Measurements from ENCODE around the gene FKBP1C.
"Not testable (repeated sequence)": the region's sequence is repeated elsewhere in the genome, so short reads cannot be mapped to it uniquely, and the experiment has no call there.

FKBP1C gene

GRCh38 chr6:63211343-63211742, at the start of gene FKBP1C:
Gene FKBP1C, plus strand, starts transcription at chr6:63211469.
- in situ Hi-C loops (cut with MboI; ENCODE audit: low sequenced_read_pairs, unreplicated experiment); DNase-seq (ENCODE audit: low spot score): not testable (repeated sequence)

GRCh38 chr6:63164047-63164803, 47.0 kb upstream of the FKBP1C start:
- DNase-seq (ENCODE audit: low spot score); in situ Hi-C loops (cut with MboI; ENCODE audit: low sequenced_read_pairs, unreplicated experiment): not testable (repeated sequence)

- TF ChIP-seq, protein P1, sequence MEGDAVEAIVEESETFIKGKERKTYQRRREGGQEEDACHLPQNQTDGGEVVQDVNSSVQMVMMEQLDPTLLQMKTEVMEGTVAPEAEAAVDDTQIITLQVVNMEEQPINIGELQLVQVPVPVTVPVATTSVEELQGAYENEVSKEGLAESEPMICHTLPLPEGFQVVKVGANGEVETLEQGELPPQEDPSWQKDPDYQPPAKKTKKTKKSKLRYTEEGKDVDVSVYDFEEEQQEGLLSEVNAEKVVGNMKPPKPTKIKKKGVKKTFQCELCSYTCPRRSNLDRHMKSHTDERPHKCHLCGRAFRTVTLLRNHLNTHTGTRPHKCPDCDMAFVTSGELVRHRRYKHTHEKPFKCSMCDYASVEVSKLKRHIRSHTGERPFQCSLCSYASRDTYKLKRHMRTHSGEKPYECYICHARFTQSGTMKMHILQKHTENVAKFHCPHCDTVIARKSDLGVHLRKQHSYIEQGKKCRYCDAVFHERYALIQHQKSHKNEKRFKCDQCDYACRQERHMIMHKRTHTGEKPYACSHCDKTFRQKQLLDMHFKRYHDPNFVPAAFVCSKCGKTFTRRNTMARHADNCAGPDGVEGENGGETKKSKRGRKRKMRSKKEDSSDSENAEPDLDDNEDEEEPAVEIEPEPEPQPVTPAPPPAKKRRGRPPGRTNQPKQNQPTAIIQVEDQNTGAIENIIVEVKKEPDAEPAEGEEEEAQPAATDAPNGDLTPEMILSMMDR (IDR thresholded peaks at IDR 0.05; ENCODE audit: borderline replicate concordance, control extremely low read depth, extremely low read depth, insufficient read depth, missing control alignments), result no peak
- in situ Hi-C loops (cut with MboI; ENCODE audit: low sequenced_read_pairs, unreplicated experiment), result no loop called here
- DNase-seq (ENCODE audit: low spot score), result no peak
Measured at GRCh38 chr6:63174173-63174572, 37.1 kb upstream of the FKBP1C start.

- in situ Hi-C loops (cut with MboI; ENCODE audit: low sequenced_read_pairs, unreplicated experiment), result no loop called here
- no peak for DNase-seq (ENCODE audit: low spot score)
- TF ChIP-seq, protein P1 (IDR thresholded peaks at IDR 0.05; ENCODE audit: borderline replicate concordance, control extremely low read depth, extremely low read depth, insufficient read depth, missing control alignments), result no peak
Measured at GRCh38 chr6:63176181-63176580, 35.1 kb upstream of the FKBP1C start.

DNA sequence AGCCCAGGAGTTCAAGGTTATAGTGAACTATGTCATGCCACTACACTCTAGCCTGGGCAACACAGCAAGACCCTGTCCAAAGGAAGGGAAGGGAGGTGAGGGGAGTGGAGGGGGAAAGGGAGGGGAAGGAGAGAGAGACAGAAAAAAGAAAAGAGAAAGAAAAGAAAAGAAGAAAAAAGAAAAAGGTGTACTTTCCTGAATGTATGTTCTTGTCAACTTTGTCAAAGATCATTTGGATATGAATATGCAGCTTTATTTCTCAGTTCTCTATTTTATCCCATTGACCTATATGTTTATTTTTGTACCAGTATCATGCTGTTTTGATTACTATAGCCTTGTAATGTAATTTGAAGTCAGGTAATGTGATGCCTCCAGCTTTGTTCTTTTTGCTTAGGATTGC, 30.9 kb upstream of the FKBP1C start:
- DNase-seq (ENCODE audit: low spot score), result no peak
- in situ Hi-C loops (cut with MboI; ENCODE audit: low sequenced_read_pairs, unreplicated experiment), result no loop called here
- TF ChIP-seq, protein P1 (IDR thresholded peaks at IDR 0.05; ENCODE audit: borderline replicate concordance, control extremely low read depth, extremely low read depth, insufficient read depth, missing control alignments), result no peak

DNA sequence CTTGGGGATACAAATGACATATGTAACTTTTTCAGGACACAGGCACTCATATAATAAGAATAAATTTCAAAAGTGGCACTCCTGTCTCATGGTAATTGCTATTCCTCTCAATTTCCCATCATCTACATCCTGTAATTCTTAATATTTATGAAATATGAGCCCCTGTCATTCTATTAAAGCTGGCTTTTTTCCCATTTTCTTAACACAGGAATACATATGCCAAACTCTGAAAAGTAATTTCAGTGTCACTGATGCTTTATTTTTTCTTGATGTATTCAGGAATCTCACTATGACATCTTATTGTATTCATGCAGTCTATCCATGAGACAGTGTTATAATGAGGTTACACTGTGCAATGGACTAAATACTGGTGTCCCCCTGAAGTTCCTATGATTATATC, 24.3 kb upstream of the FKBP1C start:
- in situ Hi-C loops (cut with MboI; ENCODE audit: low sequenced_read_pairs, unreplicated experiment), result no loop called here
- no peak for DNase-seq (ENCODE audit: low spot score)
- TF ChIP-seq, protein P1 (IDR thresholded peaks at IDR 0.05; ENCODE audit: borderline replicate concordance, control extremely low read depth, extremely low read depth, insufficient read depth, missing control alignments), result no peak

- in situ Hi-C loops (cut with MboI; ENCODE audit: low sequenced_read_pairs, unreplicated experiment), result no loop called here
- DNase-seq (ENCODE audit: low spot score), result no peak
- TF ChIP-seq, protein P1 (IDR thresholded peaks at IDR 0.05; ENCODE audit: borderline replicate concordance, control extremely low read depth, extremely low read depth, insufficient read depth, missing control alignments), result no peak
Measured at GRCh38 chr6:63188828-63189227, 22.4 kb upstream of the FKBP1C start.

- no peak for DNase-seq (ENCODE audit: low spot score)
- in situ Hi-C loops (cut with MboI; ENCODE audit: low sequenced_read_pairs, unreplicated experiment), result no loop called here
- TF ChIP-seq, protein P1 (IDR thresholded peaks at IDR 0.05; ENCODE audit: borderline replicate concordance, control extremely low read depth, extremely low read depth, insufficient read depth, missing control alignments), result no peak
Measured at GRCh38 chr6:63193324-63193723, 17.9 kb upstream of the FKBP1C start.
